ENCODE measurements around the gene KCNMA1.

Gene KCNMA1

DNA sequence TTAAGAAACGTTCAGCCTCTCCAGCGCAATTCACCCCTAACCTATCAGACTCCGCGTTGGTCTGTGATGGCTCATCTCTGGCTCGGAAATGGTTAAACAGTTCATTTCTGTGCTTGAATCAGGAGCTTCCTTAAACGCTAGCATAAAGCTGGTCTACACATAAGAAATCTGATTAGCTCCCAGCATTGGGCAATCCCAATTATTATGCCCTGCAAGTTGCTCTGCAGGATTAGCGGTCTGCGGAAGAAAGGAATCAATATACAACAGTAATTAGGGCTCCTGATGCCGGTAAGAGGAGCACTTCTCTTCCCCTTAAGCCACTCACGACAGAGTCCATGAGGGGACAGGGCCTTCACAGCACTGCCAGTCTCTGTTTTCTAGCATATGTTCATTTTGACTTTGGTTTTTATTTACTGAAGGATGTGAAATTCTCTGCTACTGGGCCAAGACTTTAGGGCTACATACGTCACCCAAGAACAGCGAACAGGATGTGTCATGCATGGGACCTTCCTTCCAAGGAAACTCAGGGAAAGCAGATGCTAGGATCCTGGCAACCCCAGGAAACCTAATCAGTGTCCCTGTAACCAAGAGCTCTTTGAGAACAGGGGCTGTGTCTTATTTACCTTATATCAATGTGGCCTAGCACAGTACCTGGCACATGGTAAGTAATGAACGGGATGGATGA lies 324.4 kb downstream of the KCNMA1 start:
- no peaks in the 10 kb centered on the region for H3K4me1 Mint-ChIP-seq
- no peak overlapping the region for H3K27ac Mint-ChIP-seq
- no peak overlapping the region for H3K4me3 Mint-ChIP-seq
- no peaks in the 10 kb centered on the region for H3K9me3 Mint-ChIP-seq
- no peaks in the 10 kb centered on the region for H3K27me3 Mint-ChIP-seq
- ATAC-seq, result no peak
- no peaks in the 10 kb centered on the region for H3K36me3 Mint-ChIP-seq

DNA sequence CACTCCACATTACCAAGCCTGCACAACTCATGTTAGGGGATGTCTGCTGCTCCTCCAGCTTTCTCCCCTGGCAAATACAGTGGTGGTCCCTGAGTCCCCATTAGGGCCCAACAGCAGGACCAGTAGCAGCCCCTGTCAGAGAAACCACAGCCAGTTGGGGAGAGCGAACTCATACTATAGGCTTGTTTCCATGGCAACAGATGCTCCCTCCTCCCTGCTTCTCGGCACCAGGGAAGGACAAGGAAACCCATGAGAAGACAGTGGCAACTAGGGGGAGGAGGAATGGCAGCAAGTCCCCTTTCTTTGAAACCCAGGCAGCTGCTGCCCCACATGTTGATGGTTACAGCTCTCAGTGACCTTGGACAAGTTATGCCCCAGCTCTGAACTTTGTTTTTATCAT lies 326.4 kb downstream of the KCNMA1 start:
- Mint-ChIP-seq H3K4me1 (no peaks in the 10 kb centered on the region), H3K27ac (no peak overlapping the region), H3K27me3 (no peaks in the 10 kb centered on the region), H3K36me3 (no peaks in the 10 kb centered on the region), H3K4me3 (no peak overlapping the region), H3K9me3 (no peaks in the 10 kb centered on the region)
- ATAC-seq, result no peak

- no peaks in the 10 kb centered on the region for H3K9me3 Mint-ChIP-seq
- no peaks in the 10 kb centered on the region for H3K27me3 Mint-ChIP-seq
- H3K4me3 Mint-ChIP-seq, result no peak overlapping the region
- no peak overlapping the region for H3K27ac Mint-ChIP-seq
- no peaks in the 10 kb centered on the region for H3K36me3 Mint-ChIP-seq
- ATAC-seq, result no peak
- H3K4me1 Mint-ChIP-seq, result no peaks in the 10 kb centered on the region
These were observed 327.2 kb downstream of the KCNMA1 start for GRCh38 chr10:77310288-77310840.

GRCh38 chr10:77309509-77309908 lies 328.1 kb downstream of the KCNMA1 start:
- Mint-ChIP-seq H3K4me3 (no peak overlapping the region), H3K9me3 (no peaks in the 10 kb centered on the region), H3K4me1 (no peaks in the 10 kb centered on the region), H3K36me3 (no peaks in the 10 kb centered on the region), H3K27ac (no peak overlapping the region), H3K27me3 (no peaks in the 10 kb centered on the region)
- no peak for ATAC-seq

DNA sequence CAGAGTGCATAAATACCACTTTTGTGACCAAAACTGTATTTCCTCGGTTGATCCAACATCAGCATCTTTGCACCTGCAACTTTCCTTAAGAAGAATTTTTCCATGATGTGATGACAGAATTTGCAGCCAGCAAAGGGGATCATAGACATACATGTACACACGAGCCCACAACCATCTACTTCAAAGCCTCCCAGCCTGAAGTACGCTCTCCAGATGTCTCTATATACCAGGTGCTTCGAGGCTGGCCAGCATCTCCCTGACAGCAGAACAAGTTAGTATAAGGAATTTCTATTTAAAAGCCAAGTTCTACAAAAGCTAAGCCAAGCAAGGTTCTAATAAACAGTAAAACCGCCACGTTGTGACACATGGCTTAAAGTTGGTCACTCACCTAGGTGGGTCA lies 328.5 kb downstream of the KCNMA1 start:
- Mint-ChIP-seq H3K4me3 (no peak overlapping the region), H3K27ac (no peak overlapping the region), H3K36me3 (no peaks in the 10 kb centered on the region), H3K4me1 (no peaks in the 10 kb centered on the region), H3K9me3 (no peaks in the 10 kb centered on the region), H3K27me3 (no peaks in the 10 kb centered on the region)
- no peak for ATAC-seq

DNA sequence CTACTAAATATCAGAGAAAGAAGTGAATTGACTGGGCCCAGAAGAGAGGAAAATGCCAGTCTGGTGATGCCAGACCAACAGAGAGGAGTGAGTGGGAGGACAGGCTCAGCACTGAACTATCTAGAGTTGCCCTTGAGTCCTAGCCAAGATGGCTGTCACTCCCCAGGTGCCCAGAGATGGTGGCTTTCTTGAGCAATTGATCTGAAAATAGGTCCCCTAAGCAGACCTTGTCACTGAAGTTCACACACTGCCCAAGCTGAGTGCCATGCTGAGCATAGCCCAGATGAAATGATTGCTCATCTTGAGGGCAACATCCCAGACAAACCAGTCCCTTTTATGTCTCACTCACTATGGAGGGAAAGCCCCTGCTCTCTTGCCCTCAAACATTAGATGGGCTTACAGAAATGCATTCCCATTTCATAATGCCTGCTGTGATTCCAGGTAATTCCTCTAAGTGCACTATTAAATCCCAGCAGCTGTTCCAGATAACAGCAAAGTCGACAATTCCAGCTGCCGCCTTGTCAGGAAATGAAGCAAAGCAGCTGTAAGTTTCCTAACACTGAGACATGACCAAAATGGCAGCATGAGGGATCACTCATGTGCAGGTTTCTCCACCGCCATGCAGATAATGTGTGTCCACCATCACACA lies 329.4 kb downstream of the KCNMA1 start:
- Mint-ChIP-seq H3K36me3 (no peaks in the 10 kb centered on the region), H3K4me3 (no peak overlapping the region), H3K27ac (no peak overlapping the region), H3K9me3 (no peaks in the 10 kb centered on the region), H3K4me1 (no peaks in the 10 kb centered on the region), H3K27me3 (no peaks in the 10 kb centered on the region)
- no peak for ATAC-seq

- no peaks in the 10 kb centered on the region for H3K36me3 Mint-ChIP-seq
- H3K4me3 Mint-ChIP-seq, result no peak overlapping the region
- peaks cover 4% of the 10 kb centered on the region for H3K9me3 Mint-ChIP-seq
- no peaks in the 10 kb centered on the region for H3K4me1 Mint-ChIP-seq
- no peak overlapping the region for H3K27ac Mint-ChIP-seq
- H3K27me3 Mint-ChIP-seq, result no peaks in the 10 kb centered on the region
- no peak for ATAC-seq
These were observed 330.9 kb downstream of the KCNMA1 start for GRCh38 chr10:77306666-77307065.

DNA sequence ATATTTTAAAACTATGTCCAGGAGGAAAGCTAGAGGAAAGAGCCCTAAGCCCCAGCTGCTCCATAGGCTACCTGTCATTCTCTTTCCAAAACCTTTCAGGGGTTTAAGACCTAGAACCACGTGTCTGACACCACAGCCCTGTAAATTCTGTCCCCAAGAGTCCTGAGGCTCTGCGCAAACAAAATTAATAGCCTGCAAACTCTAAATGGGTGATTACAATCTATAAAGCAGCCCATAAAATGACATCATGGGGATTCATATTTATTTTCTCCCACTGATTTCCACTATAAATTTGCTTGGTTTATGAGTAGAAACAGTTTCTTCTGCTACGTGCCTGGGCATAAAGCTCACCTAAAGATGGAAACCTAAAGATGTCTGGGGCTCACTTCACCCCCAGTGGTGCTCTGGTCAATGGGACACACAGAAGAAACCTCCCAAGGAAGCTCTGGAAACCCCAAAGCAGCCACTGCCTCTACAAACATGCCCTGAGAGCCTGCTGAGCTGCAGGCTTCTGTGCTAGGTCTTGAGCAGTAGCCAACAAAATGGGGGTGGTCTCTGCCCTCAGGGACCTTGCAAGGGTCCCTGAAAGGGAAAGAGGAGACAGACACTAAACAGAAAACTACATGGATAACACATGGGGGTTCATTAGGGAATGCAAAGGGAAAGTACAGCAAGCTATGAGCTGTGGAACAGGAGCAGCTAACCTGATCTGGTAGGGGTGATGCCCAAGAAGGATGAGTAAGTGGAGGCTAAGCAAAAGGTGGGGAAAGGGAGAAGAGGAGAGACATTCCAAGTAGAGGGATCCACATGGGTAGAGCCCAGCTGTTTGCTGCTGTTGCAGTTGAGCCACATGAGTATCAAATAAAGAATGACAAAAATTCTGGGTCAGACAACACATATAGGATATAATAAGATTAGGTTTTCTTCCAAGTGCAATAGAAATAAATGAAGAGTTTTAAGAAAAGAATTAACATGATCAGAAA lies 331.7 kb downstream of the KCNMA1 start:
- no peak overlapping the region for H3K27ac Mint-ChIP-seq
- H3K27me3 Mint-ChIP-seq, result no peaks in the 10 kb centered on the region
- H3K4me1 Mint-ChIP-seq, result no peaks in the 10 kb centered on the region
- H3K4me3 Mint-ChIP-seq, result no peak overlapping the region
- no peaks in the 10 kb centered on the region for H3K36me3 Mint-ChIP-seq
- no peak for ATAC-seq
- H3K9me3 Mint-ChIP-seq, result peaks cover 4% of the 10 kb centered on the region

GRCh38 chr10:77304192-77304591 lies 333.4 kb downstream of the KCNMA1 start:
- Mint-ChIP-seq H3K9me3 (peaks cover 4% of the 10 kb centered on the region), H3K27ac (no peak overlapping the region), H3K27me3 (no peaks in the 10 kb centered on the region), H3K36me3 (no peaks in the 10 kb centered on the region), H3K4me1 (no peaks in the 10 kb centered on the region), H3K4me3 (no peak overlapping the region)
- no peak for ATAC-seq

DNA sequence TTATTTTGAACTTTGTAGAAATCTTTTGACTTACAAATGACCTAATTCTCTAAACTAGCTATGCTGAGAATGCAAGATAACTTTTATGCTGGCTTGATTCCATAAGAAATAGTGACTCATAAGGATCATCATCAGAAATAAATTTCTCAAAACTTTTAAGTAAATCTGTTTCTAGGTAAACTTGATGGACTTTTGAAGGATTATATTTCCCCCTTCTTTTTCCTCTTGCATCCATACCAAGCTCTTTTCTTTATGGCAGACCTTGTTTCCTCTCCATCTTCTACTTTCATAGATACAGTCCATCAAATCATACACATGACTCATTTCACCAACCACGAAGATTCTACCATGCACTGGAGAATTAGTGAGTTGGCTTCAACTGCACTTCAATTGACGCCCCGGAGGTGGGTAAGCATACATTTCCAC lies 336.3 kb downstream of the KCNMA1 start:
- Mint-ChIP-seq H3K36me3 (no peaks in the 10 kb centered on the region), H3K9me3 (peaks cover 4% of the 10 kb centered on the region), H3K4me1 (no peaks in the 10 kb centered on the region), H3K27me3 (no peaks in the 10 kb centered on the region), H3K27ac (no peak overlapping the region), H3K4me3 (no peak overlapping the region)
- ATAC-seq, result no peak

GRCh38 chr10:77300682-77301302 lies 336.8 kb downstream of the KCNMA1 start:
- no peak for ATAC-seq
- Mint-ChIP-seq H3K36me3 (no peaks in the 10 kb centered on the region), H3K9me3 (peaks cover 4% of the 10 kb centered on the region), H3K4me1 (no peaks in the 10 kb centered on the region), H3K27ac (no peak overlapping the region), H3K4me3 (no peak overlapping the region), H3K27me3 (no peaks in the 10 kb centered on the region)

GRCh38 chr10:77299320-77299719 lies 338.3 kb downstream of the KCNMA1 start:
- H3K36me3 Mint-ChIP-seq, result no peaks in the 10 kb centered on the region
- ATAC-seq, result no peak
- H3K4me3 Mint-ChIP-seq, result no peak overlapping the region
- H3K4me1 Mint-ChIP-seq, result no peaks in the 10 kb centered on the region
- H3K27ac Mint-ChIP-seq, result no peak overlapping the region
- no peaks in the 10 kb centered on the region for H3K27me3 Mint-ChIP-seq
- H3K9me3 Mint-ChIP-seq, result peaks cover 4% of the 10 kb centered on the region

DNA sequence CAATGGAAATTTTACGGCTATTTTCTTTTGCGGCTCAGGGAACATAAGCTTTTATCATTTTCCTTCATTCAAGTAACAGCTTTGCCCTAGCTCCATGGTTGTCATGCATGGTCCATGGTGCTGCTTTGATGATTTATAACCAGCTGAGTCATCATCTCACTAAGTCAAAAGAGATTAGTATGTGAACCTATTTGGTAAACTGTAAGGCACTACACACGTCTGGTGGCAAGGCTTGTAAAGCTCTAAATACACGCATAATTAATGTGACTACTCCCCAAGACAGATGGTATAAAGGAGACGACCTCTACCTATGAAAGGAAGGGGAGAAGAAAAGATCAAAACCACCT lies 340.2 kb downstream of the KCNMA1 start:
- H3K9me3 Mint-ChIP-seq, result peaks cover 2% of the 10 kb centered on the region
- H3K4me3 Mint-ChIP-seq, result no peak overlapping the region
- no peaks in the 10 kb centered on the region for H3K36me3 Mint-ChIP-seq
- no peaks in the 10 kb centered on the region for H3K4me1 Mint-ChIP-seq
- H3K27me3 Mint-ChIP-seq, result peaks cover 6% of the 10 kb centered on the region
- no peak overlapping the region for H3K27ac Mint-ChIP-seq
- no peak for ATAC-seq

GRCh38 chr10:77296534-77297392 lies 340.8 kb downstream of the KCNMA1 start:
- H3K4me1 Mint-ChIP-seq, result no peaks in the 10 kb centered on the region
- no peaks in the 10 kb centered on the region for H3K9me3 Mint-ChIP-seq
- no peaks in the 10 kb centered on the region for H3K36me3 Mint-ChIP-seq
- peaks cover 9% of the 10 kb centered on the region for H3K27me3 Mint-ChIP-seq
- H3K4me3 Mint-ChIP-seq, result no peak overlapping the region
- H3K27ac Mint-ChIP-seq, result no peak overlapping the region
- no peak for ATAC-seq
